Right forelimb (tissue), 1 donor: ENCODE data around the gene PHACTR3.

Source experiments
- DNase-seq: peaks from one replicate; pipeline ENCODE4 v3.0.0-alpha.2; 2018

Gene PHACTR3

GRCh38 chr20:59652381-59652780 lies 48.0 kb downstream of the PHACTR3 start:
- DNase-seq = no peak

GRCh38 chr20:59656417-59656816 lies 52.1 kb downstream of the PHACTR3 start:
- DNase-seq = no peak

- DNase-seq = no peak
Measured at GRCh38 chr20:59657459-59658046, 53.2 kb downstream of the PHACTR3 start.

GRCh38 chr20:59660471-59660870 lies 56.1 kb downstream of the PHACTR3 start:
- no peak for DNase-seq

GRCh38 chr20:59661153-59661552 lies 56.8 kb downstream of the PHACTR3 start:
- no peak for DNase-seq

- no peak for DNase-seq
Measured at GRCh38 chr20:59661621-59662020, 57.3 kb downstream of the PHACTR3 start.

- DNase-seq = no peak
Measured at GRCh38 chr20:59662161-59662560, 57.8 kb downstream of the PHACTR3 start.

- no peak for DNase-seq
Measured at GRCh38 chr20:59662856-59663512, 58.6 kb downstream of the PHACTR3 start.

GRCh38 chr20:59663513-59664060 lies 59.2 kb downstream of the PHACTR3 start:
- no peak for DNase-seq

- no peak for DNase-seq
Measured at GRCh38 chr20:59664421-59664941, 60.1 kb downstream of the PHACTR3 start.

- DNase-seq = no peak
Measured at GRCh38 chr20:59665656-59666555, 61.6 kb downstream of the PHACTR3 start.

GRCh38 chr20:59666586-59666985 lies 62.2 kb downstream of the PHACTR3 start:
- no peak for DNase-seq

GRCh38 chr20:59667131-59667530 lies 62.8 kb downstream of the PHACTR3 start:
- no peak for DNase-seq

- no peak for DNase-seq
Measured at GRCh38 chr20:59667981-59668515, 63.7 kb downstream of the PHACTR3 start.

- DNase-seq = no peak
Measured at GRCh38 chr20:59668926-59669850, 64.8 kb downstream of the PHACTR3 start.

- no peak for DNase-seq
Measured at GRCh38 chr20:59670786-59671492, 66.6 kb downstream of the PHACTR3 start.

- no peak for DNase-seq
Measured at GRCh38 chr20:59671661-59672471, 67.5 kb downstream of the PHACTR3 start.

- no peak for DNase-seq
Measured at GRCh38 chr20:59672576-59672975, 68.2 kb downstream of the PHACTR3 start.

- DNase-seq = no peak
Measured at GRCh38 chr20:59673288-59673997, 69.1 kb downstream of the PHACTR3 start.
